NCI-H1694 treated with DMSO at 0.1 percent for 48 hours (cell line): Measurements from ENCODE around the gene TSPAN14.
"Not testable (repeated sequence)": the region's sequence is repeated elsewhere in the genome, so short reads cannot be mapped to it uniquely, and the experiment has no call there.

ENCODE experiments used
- DNase-seq: peaks from one replicate; lab custom pipeline; 2025; lab: John Stamatoyannopoulos, UW

Gene TSPAN14

GRCh38 chr10:80526742-80527141, 72.6 kb downstream of the TSPAN14 start:
- no peak for DNase-seq

DNA sequence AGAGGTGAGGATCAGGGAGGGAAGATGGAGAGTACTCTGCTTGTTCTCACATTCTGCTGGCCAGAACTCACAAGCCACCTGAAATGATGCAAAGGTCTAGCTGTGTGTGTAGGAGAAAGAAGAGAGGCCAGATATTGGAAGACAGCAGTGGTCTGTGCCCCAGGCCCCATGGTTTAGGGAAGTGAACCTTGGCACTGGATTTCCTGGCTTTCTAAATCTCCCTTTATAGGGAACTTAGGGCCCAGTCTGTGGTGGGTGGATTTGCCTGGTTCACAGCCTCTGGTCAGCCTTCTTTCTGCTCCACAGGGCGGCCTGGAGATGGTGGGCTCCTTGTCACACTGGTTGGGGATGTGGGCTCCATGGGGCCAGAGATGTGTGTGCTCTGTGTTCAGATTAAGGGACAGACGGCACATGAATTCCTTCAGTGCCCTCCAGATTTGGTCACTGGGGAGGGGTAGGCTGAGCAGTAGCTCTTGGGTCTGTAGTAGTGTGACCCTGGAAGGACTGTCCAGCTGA, 74.1 kb downstream of the TSPAN14 start:
- DNase-seq, result no peak

- no peak for DNase-seq
Measured at GRCh38 chr10:80528901-80529300, 74.8 kb downstream of the TSPAN14 start.

GRCh38 chr10:80529604-80530003, 75.5 kb downstream of the TSPAN14 start:
- no peak for DNase-seq

DNA sequence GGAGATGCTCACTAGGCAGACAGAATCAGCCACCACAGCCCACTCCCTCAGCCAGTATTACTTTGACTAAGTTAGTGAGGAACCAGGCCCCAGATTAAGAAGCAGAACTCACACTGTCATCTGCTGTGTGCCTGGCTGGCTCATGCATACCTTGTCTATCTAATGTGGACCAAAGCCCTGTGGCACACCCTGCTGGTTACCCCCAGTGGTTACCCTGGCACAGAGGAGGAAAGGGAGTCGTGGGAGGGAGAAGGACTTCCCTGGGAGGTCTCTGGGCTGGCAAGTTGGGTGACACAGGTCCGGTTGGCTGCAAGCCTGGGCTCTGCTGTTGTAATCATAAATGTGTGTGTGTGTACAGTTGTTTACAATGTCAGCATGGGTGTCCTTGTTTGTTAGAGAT, 76.1 kb downstream of the TSPAN14 start:
- no peak for DNase-seq

DNA sequence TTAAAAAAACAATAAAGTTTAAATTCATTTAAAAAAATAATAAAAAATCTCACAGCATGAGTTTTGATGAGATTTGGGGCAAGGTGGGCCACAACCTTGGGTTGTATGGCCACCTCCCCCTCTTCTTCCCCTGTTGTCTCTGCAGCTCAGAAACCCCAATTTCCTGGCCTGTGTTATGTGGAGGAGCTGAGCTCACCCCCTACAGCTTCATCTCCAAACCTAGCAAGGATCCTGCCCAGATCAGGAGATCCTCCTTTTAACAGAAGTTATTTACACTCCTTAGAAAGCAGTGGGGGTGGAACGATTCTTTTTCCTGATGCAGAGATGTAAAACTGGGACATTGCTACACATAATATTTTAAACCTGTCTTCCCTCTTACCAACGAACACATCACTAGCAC, 76.7 kb downstream of the TSPAN14 start:
- no peak for DNase-seq

- no peak for DNase-seq
Measured at GRCh38 chr10:80532571-80532970, 78.5 kb downstream of the TSPAN14 start.

- DNase-seq, result not testable (repeated sequence)
Measured at GRCh38 chr10:80534059-80534458, 79.9 kb downstream of the TSPAN14 start.

GRCh38 chr10:80534646-80535045, 80.5 kb downstream of the TSPAN14 start:
- DNase-seq, result not testable (repeated sequence)

GRCh38 chr10:80535671-80536360, 81.7 kb downstream of the TSPAN14 start:
- no peak for DNase-seq

- no peak for DNase-seq
Measured at GRCh38 chr10:80536361-80536835, 82.3 kb downstream of the TSPAN14 start.

DNA sequence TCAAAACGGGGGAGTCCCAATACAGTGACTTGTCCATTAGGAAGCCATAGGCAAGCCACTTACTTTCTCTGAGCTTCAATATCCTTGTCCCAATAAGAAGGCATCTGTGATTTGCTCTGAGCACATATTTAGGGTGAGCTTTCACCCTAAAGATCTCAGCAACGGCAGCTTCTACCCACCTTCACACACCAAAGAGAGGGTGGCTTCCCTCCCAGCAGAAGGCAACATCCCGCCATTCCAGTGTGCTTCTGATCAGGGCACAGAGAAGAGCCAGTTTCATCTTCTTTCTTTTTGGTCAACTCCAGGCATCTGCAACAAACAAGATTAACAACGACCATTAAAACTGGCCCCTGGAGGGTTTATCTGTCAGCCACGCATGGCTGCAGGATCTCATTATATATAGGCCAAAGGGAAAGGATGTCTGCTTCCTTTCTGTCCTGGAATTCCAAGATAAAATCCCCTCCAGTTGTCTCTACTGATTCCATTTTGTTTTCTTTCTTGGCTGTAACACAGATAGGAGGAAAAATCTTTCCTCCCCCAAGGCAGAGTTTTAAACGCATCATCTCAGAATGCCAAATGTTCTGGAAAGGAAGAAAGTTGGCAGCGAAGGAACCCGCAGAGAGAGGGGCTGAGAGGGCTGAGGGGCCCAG, 83.1 kb downstream of the TSPAN14 start:
- no peak for DNase-seq

DNA sequence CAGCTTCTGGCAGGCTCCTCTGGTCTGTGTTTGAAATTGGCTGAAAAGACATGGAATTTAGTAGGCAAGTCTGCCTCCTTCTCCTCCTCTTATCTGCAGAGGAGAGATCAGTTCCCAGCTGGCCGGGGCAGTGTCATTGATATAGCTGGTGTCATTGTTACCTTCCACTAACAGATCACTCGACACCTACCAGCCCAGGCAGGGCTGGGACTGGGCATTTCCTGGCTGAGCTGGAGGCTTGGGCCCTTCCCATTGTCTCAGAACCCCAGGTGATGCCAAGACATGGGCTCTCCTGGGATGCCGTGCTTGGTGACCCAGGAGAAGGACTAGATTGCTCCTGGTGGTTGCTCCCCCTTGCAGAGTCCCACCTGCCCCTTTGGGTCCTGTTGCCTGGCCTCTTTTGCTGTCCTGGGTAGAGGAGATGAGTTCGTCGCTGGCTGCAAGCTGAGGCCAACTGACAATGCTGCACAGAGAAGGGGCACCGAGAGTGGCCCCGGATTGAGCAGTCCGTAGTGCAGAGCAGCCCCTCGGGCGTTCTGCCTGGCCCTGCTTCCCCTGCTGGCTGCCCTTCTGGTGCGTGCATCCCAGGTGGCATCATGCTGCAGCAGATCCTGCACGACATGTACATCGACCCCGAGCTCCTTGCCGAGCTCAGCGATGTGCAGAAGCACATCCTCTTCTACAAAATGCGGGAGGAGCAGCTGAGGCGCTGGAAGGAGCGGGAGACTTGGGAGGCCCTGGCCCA, 83.8 kb downstream of the TSPAN14 start, which contains the start of gene SH2D4B:
SH2D4B (plus strand) TSS at position 167 of the 745 bp plus-strand sequence; CDS start at position 597, 430 bp downstream.
- no peak for DNase-seq

GRCh38 chr10:80538481-80539185, 84.5 kb downstream of the TSPAN14 start:
- no peak for DNase-seq

GRCh38 chr10:80539421-80540031, 85.4 kb downstream of the TSPAN14 start:
- DNase-seq, result peak; percentile 26

DNA sequence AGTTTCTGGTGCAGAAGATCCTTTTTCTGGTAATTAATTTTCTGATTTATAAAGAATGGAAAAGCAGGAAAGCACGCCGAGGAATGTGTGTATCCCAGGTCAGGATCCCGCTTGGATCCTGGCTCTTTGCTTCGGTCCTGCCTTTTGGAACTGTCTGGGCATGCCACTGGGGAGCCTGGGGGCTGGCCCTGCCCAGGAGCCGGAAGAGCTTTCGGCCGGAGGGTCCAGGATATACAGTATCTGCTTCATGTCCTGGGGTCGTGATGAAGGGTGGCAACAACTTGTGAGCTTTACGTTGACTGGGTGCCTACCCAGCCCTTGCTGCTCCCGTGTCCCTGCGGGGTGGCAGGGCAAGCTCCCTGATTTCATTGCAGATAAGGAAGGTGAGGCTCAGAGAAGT, 86.0 kb downstream of the TSPAN14 start:
- no peak for DNase-seq

DNA sequence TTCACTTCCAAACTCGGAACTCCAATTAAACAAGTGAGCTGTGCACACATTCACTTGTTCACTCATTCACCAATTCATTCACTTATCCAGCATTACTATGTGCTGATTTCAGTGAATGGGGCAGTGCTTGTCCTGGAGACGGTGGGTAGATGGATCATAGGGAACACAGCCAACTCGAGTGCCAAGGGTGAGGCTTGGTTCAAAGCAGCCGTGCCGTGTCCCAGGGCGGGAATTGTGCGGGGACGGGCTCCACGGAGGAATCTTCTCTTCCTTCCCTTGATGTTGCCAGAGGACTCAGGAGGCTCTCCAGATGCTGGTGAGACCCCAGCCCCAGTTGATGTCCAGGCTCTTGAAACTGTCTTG, 86.5 kb downstream of the TSPAN14 start:
- DNase-seq, result no peak

- DNase-seq, result no peak
Measured at GRCh38 chr10:80540981-80541750, 87.1 kb downstream of the TSPAN14 start.

DNA sequence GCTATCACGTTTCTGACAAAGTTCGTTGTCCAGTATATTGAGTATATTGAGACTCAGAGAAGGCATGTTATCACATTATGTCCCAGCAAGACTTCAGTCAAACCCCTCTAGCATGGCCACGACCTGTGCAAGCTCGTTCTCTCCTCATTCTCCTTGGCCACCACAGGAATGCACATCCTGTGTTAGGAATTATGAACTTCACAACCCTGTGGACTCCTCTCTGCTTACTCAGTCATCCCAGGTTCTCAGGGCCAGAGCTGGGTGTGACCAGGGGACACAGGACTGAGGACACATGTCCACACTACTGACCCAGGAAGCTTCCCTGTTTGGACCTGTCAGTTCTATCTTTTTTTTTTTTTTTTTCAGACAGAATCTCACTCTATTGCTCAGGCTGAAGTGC, 87.9 kb downstream of the TSPAN14 start:
- no peak for DNase-seq

DNA sequence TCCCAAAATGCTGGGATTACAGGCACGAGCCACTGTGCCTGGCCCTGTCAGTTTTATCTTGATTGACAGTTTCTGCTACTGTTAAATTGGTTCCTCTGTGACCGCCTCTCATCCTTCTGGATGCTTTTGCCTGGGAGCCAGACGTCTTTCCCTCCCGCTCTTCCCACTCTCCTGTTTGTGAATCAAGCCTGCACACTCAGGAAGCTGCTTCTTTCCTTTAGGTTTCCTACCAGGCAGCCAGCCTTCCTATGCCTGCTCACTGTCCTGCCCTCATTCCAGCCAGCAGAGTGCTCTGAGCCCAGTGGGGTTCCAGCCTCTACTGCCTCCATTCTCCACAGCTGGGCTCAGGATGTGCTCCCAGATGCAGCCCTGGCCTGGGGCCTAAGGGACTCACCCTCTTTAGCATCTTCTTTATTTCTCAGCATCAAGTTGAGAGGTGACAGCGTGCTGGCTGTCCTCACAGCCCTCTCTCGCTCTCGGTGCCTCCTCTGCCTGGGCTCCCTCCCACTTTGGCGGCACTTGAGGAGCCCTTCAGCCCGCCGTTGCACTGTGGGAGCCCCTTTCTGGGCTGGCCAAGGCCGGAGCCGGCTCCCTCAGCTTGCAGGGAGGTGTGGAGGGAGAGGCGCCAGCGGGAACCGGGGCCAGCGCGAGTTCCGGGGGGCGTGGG, 88.7 kb downstream of the TSPAN14 start:
- no peak for DNase-seq
